GM11168 (cell line): Measurements from ENCODE around the gene NEAT1.

Experiments used
- in situ Hi-C: fragments of 300-500 bp; cut with MboI; formaldehyde crosslinking; loops from one replicate; pipeline ENCODE4 v1.12.0; 2022; ENCODE audit warnings: low sequenced_read_pairs; ENCODE audit not compliant: unreplicated experiment

Gene NEAT1

GRCh38 chr11:65474864-65475263, 52.3 kb downstream of the NEAT1 start:
- in situ Hi-C loops, result no loop called here

GRCh38 chr11:65476632-65477148, 54.1 kb downstream of the NEAT1 start:
- in situ Hi-C loops, result no loop called here

GRCh38 chr11:65477149-65477965, 54.8 kb downstream of the NEAT1 start:
- in situ Hi-C loops, result no loop called here

- in situ Hi-C loops, result no loop called here
Measured at GRCh38 chr11:65478388-65479183, 56.0 kb downstream of the NEAT1 start.

- in situ Hi-C loops, result no loop called here
Measured at GRCh38 chr11:65479184-65480145, 56.9 kb downstream of the NEAT1 start.

- in situ Hi-C loops, result no loop called here
Measured at GRCh38 chr11:65482306-65482850, 59.8 kb downstream of the NEAT1 start.

GRCh38 chr11:65485920-65486219, 63.3 kb downstream of the NEAT1 start:
- in situ Hi-C loops, result no loop called here

- in situ Hi-C loops, result no loop called here
Measured at GRCh38 chr11:65486570-65487466, 64.2 kb downstream of the NEAT1 start.

- in situ Hi-C loops, result no loop called here
Measured at GRCh38 chr11:65487467-65488272, 65.1 kb downstream of the NEAT1 start.

GRCh38 chr11:65488273-65489034, 65.9 kb downstream of the NEAT1 start:
- in situ Hi-C loops, result no loop called here

- in situ Hi-C loops, result no loop called here
Measured at GRCh38 chr11:65489035-65489705, 66.6 kb downstream of the NEAT1 start.

- in situ Hi-C loops, result no loop called here
Measured at GRCh38 chr11:65489706-65490320, 67.2 kb downstream of the NEAT1 start.

GRCh38 chr11:65491163-65491465, 68.5 kb downstream of the NEAT1 start:
- in situ Hi-C loops, result no loop called here

GRCh38 chr11:65491614-65492386, 69.2 kb downstream of the NEAT1 start:
- in situ Hi-C loops, result no loop called here

- in situ Hi-C loops, result no loop called here
Measured at GRCh38 chr11:65492387-65492636, 69.7 kb downstream of the NEAT1 start.

GRCh38 chr11:65492637-65493366, 70.2 kb downstream of the NEAT1 start:
- in situ Hi-C loops, result no loop called here
